ELF-1 (cell line): ENCODE results near the gene NAA16.
A peak's percentile ranks its signal among the peaks of the same experiment; 100 is the strongest.

ENCODE experiments used
- DNase-seq: peaks from one replicate; pipeline ENCODE4 v3.0.0-alpha.2; 2016; ENCODE audit warnings: low read depth, low spot score

Gene NAA16

GRCh38 chr13:41310963-41311405, at the start of gene NAA16:
NAA16 (plus strand) TSS chr13:41311267; CDS start chr13:41311529, 262 bp downstream.
- peak; percentile 94 for DNase-seq

- DNase-seq, result peak; percentile 78
Measured at GRCh38 chr13:41263261-41263971, 47.7 kb upstream of the NAA16 start, which contains the start of gene MTRF1. MTRF1 (minus strand) TSS chr13:41263576; CDS start chr13:41260907, 2,669 bp downstream.

- DNase-seq, result no peak
Measured at GRCh38 chr13:41267106-41267505, 44.0 kb upstream of the NAA16 start.

- peak; percentile 23 for DNase-seq
Measured at GRCh38 chr13:41268764-41269163, 42.3 kb upstream of the NAA16 start.

GRCh38 chr13:41271456-41272285, 39.4 kb upstream of the NAA16 start:
- no peak for DNase-seq

GRCh38 chr13:41273831-41274441, 37.1 kb upstream of the NAA16 start:
- DNase-seq, result no peak

GRCh38 chr13:41274881-41275280, 36.2 kb upstream of the NAA16 start:
- DNase-seq, result no peak

GRCh38 chr13:41276824-41277223, 34.2 kb upstream of the NAA16 start:
- DNase-seq, result no peak

- peak; percentile 6 for DNase-seq
Measured at GRCh38 chr13:41279156-41279555, 31.9 kb upstream of the NAA16 start.

GRCh38 chr13:41282129-41282571, 28.9 kb upstream of the NAA16 start:
- DNase-seq, result no peak

GRCh38 chr13:41284512-41285288, 26.4 kb upstream of the NAA16 start:
- no peak for DNase-seq

- no peak for DNase-seq
Measured at GRCh38 chr13:41286370-41286769, 24.7 kb upstream of the NAA16 start.

GRCh38 chr13:41289463-41289881, 21.6 kb upstream of the NAA16 start:
- no peak for DNase-seq

GRCh38 chr13:41291246-41291645, 19.8 kb upstream of the NAA16 start:
- no peak for DNase-seq

- no peak for DNase-seq
Measured at GRCh38 chr13:41293272-41293671, 17.8 kb upstream of the NAA16 start.

- no peak for DNase-seq
Measured at GRCh38 chr13:41294914-41295313, 16.2 kb upstream of the NAA16 start.

- DNase-seq, result no peak
Measured at GRCh38 chr13:41295973-41296372, 15.1 kb upstream of the NAA16 start.

- DNase-seq, result no peak
Measured at GRCh38 chr13:41296879-41297646, 14.0 kb upstream of the NAA16 start.

- DNase-seq, result no peak
Measured at GRCh38 chr13:41299316-41300094, 11.6 kb upstream of the NAA16 start.

GRCh38 chr13:41302743-41303142, 8.3 kb upstream of the NAA16 start:
- DNase-seq, result no peak
